SJCRH30 (cell line): ENCODE measurements around the gene SLC13A4. TPM values are rescaled to one million over a fixed set of nuclear protein-coding genes. Genes with fewer than 3 reads are reported as not detected.

Source experiments
- DNase-seq, 2 experiments: peaks; one replicate each; pipeline ENCODE4 v3.0.0-alpha.2; 2015 to 2020
- H3K27ac ChIP-seq: fragments of 250-450 bp; sonication (Bioruptor Pico); 2 replicates; pipeline ENCODE4 v1.5.1; 2020; ENCODE audit warnings: mild to moderate bottlenecking, moderate library complexity
- H3K27me3 ChIP-seq: fragments of 250-450 bp; sonication (Bioruptor Pico); 2 replicates; pipeline ENCODE4 v1.5.1; 2020; ENCODE audit warnings: mild to moderate bottlenecking, moderate library complexity
- H3K36me3 ChIP-seq: fragments of 250-450 bp; sonication (Bioruptor Pico); 2 replicates; pipeline ENCODE4 v1.5.1; 2020; ENCODE audit warnings: mild to moderate bottlenecking, moderate library complexity
- H3K4me1 ChIP-seq: fragments of 250-450 bp; sonication (Bioruptor Pico); 2 replicates; pipeline ENCODE4 v1.5.1; 2020; ENCODE audit warnings: mild to moderate bottlenecking, moderate library complexity
- H3K4me3 ChIP-seq: fragments of 250-450 bp; sonication (Bioruptor Pico); 2 replicates; pipeline ENCODE4 v1.5.1; 2020; ENCODE audit warnings: mild to moderate bottlenecking, moderate library complexity
- H3K9me3 ChIP-seq: fragments of 250-450 bp; sonication (Bioruptor Pico); replicated peaks from 2 replicates; pipeline ENCODE4 v1.5.1; 2020; ENCODE audit warnings: mild to moderate bottlenecking, moderate library complexity
- total RNA-seq: library from RNA; depleted of rRNA; stranded (reverse); fragments of >200 nt; shearing (Covaris generic); gene quantifications from 2 replicates; pipeline ENCODE4 v1.2.3, GENCODE V29; 2014

Gene SLC13A4
- total RNA-seq, 1 experiment from 2014 or later = 0.08 TPM

DNA sequence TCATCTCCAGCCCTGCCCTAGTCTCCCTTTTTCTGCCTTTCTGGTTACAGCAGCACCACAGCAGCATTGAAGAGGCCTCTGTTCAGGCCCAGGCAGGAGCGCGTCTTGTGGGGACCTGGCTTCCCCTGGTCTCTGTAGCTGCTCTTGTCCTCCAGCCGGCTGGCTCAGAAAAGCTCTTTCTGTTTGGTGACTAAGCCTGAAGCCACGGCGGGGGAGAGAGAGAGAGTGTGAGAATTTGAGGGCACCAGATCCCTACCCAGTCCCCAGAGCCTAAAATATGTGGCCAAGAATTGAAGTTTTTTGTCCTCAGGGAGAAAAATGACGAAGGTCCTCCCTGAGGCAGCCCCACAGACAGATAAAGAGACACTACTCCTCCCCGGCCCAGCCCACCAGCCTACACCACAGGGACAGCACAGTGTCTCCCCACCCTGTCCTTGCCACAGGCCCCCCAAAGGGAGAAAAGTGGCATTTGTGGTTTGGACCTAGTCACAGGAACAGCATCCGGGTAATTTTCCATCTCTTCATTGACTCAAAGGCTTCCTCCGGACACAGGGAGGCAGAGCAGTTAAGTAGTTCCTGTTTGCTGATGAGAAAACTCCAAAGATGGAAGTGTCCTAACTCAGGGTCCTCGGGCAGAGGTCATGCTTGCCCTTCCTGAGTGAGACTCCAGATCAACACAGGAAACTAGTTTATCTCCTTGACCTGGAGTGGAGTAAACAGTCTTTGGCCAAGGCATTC, 33.9 kb upstream of the SLC13A4 start:
- no peaks in the 10 kb centered on the region for H3K36me3 ChIP-seq
- DNase-seq = peak in 1 of 2 experiments; percentile 28
- H3K4me1 ChIP-seq = peaks cover 5% of the 10 kb centered on the region; the same call in 1 of the 2 replicates
- H3K9me3 ChIP-seq = peaks cover 6% of the 10 kb centered on the region
- H3K27me3 ChIP-seq = no peaks in the 10 kb centered on the region
- no peak overlapping the region for H3K4me3 ChIP-seq
- H3K27ac ChIP-seq = no peak overlapping the region

DNA sequence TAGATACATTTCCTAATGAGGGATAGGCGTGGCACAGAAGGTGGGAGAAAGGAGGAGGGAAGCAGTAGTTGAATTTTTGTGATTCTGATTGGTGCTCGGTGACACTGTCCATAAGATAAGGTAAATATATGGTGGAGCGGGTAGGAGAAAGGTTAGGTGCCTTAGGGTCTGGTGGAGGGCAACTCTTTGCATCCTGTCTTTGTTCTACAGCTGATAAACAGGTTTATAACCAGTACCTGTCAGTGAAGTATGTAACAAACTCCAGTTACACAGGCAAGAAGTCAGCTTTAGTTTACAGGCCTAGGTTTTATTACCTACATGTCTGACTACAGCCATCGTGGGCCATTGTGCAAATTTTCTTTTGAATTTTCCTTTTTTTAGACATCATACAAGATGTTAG, 31.5 kb upstream of the SLC13A4 start:
- H3K4me1 ChIP-seq = peaks cover 5% of the 10 kb centered on the region; the same call in 1 of the 2 replicates
- no peak for DNase-seq
- no peak overlapping the region for H3K4me3 ChIP-seq
- peaks cover 6% of the 10 kb centered on the region for H3K9me3 ChIP-seq
- no peaks in the 10 kb centered on the region for H3K27me3 ChIP-seq
- no peaks in the 10 kb centered on the region for H3K36me3 ChIP-seq
- H3K27ac ChIP-seq = no peak overlapping the region

DNA sequence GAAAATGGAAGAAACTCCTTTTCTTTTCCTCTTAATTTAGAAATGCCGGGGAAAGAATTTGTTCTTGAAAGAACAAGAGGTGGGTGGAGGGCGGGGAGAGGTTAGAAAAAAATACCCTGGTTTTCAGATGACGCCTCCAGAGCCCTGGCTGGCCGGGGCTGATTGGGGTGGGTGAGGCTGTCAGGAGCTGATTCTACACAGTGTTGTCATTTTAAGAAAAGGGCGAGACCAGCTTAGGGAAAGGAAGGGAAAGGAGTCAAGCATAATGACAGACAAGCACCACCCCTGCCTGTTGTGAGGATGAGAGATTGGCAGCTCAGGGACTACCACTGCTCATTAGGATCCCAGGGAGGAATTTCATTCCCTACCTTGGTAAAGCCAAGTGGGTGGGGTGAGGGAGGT, 30.5 kb upstream of the SLC13A4 start:
- Histone ChIP-seq H3K27me3 (no peaks in the 10 kb centered on the region), H3K4me1 (peaks cover 5% of the 10 kb centered on the region; the same call in 1 of the 2 replicates), H3K4me3 (peak overlapping the region; percentile 45), H3K27ac (no peak overlapping the region), H3K36me3 (no peaks in the 10 kb centered on the region), H3K9me3 (peaks cover 6% of the 10 kb centered on the region)
- DNase-seq = peak in 1 of 2 experiments; percentile 20

DNA sequence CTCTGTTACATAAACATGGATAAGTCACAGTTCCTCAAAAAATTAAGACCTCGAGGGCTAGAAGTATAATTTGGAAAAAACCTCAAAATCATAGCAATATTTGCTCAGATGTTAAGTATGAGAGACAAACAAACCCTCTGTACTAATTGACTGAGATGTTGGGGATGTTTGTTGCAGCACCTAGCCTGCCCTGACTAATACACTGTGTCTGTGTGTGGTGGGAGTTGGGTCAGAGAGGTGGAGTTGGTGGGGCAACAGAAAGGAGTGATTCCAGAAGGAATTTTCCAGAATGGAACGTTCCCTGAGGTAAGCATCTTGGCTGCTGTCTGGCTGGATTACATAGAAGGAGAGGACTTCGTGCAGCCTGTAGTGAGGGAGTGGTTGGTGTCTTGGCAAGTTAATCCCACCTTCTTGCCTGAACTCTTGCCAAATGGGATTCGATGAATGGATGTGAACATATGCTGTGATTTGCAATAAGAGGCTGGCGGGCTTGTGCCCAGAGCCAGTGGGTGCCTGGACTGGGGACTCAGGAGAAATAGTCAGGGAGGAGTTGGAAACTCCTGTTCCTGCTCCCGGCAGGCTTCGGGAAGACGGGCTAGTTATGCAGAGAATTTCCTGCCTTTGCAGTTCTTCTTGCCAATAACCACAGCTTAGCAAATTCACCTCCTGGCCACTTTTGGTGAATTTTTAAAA, 29.9 kb upstream of the SLC13A4 start:
- Histone ChIP-seq H3K9me3 (peaks cover 6% of the 10 kb centered on the region), H3K27ac (no peak overlapping the region), H3K4me3 (peak overlapping the region; percentile 45), H3K27me3 (no peaks in the 10 kb centered on the region), H3K4me1 (peaks cover 5% of the 10 kb centered on the region; the same call in 1 of the 2 replicates), H3K36me3 (no peaks in the 10 kb centered on the region)
- peak; percentile 31 to 42 for DNase-seq

DNA sequence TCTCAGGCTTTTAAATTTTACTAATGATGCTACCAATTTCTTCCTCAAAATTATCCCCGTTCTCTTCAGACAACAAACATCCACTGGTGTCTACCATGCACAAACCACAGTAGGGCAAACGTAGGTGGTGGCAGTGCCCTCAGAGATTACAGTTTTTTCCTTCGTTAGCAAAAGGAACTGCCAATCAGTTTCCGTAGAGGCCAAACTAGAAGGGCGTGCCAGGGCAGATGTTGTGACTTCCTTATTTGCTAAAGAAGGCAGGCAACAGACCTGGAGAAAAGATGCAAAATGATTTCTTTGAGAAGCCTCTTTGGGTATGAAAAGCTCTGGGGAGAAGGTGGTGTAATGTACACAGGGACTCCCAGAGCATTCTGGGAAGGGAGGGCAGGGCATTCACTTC, 28.2 kb upstream of the SLC13A4 start:
- Histone ChIP-seq H3K9me3 (peaks cover 6% of the 10 kb centered on the region), H3K4me1 (peaks cover 5% of the 10 kb centered on the region; the same call in 1 of the 2 replicates), H3K27me3 (no peaks in the 10 kb centered on the region; the same call in 1 of the 2 replicates), H3K27ac (no peak overlapping the region), H3K36me3 (no peaks in the 10 kb centered on the region), H3K4me3 (no peak overlapping the region)
- DNase-seq = no peak

DNA sequence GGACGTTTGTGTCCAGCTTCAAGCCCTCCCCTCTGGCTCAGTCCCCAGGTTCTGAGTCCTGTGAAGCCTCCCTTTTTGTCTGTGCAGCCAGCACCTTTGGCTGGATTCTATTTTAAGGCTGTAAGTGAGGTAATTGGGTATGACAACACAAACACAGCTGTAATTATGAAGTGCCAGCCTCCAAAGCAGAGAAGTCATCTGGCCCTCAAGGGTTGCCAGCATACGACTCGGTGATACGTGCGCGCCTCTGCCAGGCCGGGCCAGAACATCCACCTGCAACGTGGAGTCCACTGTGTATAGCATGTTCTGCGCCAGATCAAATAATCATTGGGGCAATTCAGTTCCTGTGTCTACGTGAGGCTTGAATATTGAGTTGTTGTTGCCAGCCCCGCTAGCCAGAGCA, 27.4 kb upstream of the SLC13A4 start:
- DNase-seq = no peak
- H3K27me3 ChIP-seq = no peaks in the 10 kb centered on the region; the same call in 1 of the 2 replicates
- peaks cover 5% of the 10 kb centered on the region; the same call in 1 of the 2 replicates for H3K4me1 ChIP-seq

DNA sequence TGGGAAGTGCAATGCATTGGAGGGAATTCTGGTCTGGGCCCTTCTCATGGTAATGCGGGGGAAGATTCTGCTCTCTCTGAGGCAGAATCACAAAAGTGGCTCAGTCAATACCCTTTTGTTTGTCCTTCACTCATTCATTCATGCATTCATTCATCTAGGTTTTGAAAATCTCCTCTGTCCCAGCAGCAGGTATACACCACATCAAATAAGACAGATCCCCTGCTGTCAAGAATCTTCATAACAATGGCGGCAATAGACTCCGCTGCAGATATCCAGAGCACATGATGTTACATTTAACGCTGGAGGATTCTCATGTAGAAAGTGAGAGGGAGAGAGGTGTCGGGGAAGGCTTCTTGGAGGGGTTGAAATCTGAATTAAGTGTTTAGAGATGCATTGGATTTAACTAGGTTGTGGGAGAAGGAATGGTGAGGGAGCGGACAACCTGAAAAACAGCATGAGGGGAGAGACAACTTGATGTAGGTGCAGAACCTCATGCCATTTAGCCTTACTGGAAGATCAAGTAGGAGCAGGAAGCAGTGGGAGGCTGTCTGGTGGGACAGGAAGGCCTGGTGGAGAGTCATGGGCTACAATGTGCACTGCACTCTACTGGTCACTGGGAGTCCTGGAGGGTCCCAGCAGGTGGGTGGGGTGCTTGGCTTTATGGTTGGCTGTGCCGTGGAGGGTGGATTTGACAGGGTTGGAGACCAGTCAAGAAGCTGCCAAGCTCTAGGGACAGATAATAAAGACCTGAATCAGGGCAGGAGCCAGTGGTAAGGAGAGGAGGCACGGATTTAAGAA, 25.8 kb upstream of the SLC13A4 start:
- Histone ChIP-seq H3K4me1 (peaks cover 5% of the 10 kb centered on the region; the same call in 1 of the 2 replicates), H3K27ac (no peak overlapping the region), H3K36me3 (no peaks in the 10 kb centered on the region), H3K27me3 (peaks cover 4% of the 10 kb centered on the region; the same call in 1 of the 2 replicates), H3K9me3 (peaks cover 6% of the 10 kb centered on the region), H3K4me3 (no peak overlapping the region)
- no peak for DNase-seq

More for the DNA sequence above, 27.4 kb upstream of the SLC13A4 start:
- H3K36me3 ChIP-seq = no peaks in the 10 kb centered on the region
- H3K27ac ChIP-seq = no peak overlapping the region
- H3K4me3 ChIP-seq = no peak overlapping the region
- peaks cover 6% of the 10 kb centered on the region for H3K9me3 ChIP-seq

DNA sequence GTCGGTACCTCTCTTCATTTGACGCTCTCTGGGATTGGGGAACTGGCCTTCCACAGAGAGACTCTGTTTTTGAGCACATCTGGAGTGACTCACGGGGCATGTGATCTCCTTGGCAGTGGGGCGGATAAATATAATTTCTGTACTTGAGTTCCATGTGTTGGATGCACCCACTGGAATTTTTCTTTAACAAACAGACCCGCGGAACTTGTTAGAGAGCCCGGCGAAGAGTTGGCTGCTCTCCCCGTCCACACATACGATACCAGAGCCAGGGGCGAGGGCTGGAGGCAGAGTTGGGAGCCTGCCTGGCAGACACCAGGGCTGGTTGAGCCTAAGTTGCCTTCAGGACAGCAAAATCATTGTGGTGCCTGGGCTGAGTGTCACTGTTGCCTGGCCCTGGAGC, 20.8 kb upstream of the SLC13A4 start, which contains the start of gene FAM180A:
TSS of gene FAM180A (minus strand) at position 44 of the 400 bp plus-strand sequence. CDS start 233 bp downstream, outside the sequence.
- H3K9me3 ChIP-seq = no peaks in the 10 kb centered on the region
- no peak within 1 kb of the TSS for H3K27ac ChIP-seq
- H3K36me3 ChIP-seq = no peaks in the 10 kb centered on the region
- H3K4me3 ChIP-seq = no peak within 1 kb of the TSS
- H3K27me3 ChIP-seq = peaks cover 4% of the 10 kb centered on the region; the same call in 1 of the 2 replicates
- no peaks in the 10 kb centered on the region for H3K4me1 ChIP-seq
- DNase-seq = no peak

DNA sequence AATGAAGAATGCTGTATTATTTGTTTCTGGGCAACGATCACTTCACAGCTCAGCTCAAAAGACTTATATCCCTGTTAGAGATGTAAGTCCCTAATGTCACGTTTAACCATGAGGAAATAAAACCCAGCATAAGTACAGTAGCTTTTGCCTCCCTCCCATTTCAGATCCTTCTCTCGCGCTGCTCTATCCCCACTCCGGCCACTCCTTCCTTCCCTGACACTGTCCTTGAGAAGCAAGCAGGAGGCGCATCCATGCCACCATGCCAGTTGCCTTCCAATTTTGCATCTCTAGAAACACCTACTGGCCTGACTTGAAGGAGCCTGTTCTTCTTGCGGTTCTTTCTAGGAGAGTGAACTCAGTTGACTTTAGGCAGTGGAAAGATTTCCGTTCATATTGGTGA, 19.4 kb upstream of the SLC13A4 start:
- H3K4me3 ChIP-seq = no peak overlapping the region
- no peak for DNase-seq

DNA sequence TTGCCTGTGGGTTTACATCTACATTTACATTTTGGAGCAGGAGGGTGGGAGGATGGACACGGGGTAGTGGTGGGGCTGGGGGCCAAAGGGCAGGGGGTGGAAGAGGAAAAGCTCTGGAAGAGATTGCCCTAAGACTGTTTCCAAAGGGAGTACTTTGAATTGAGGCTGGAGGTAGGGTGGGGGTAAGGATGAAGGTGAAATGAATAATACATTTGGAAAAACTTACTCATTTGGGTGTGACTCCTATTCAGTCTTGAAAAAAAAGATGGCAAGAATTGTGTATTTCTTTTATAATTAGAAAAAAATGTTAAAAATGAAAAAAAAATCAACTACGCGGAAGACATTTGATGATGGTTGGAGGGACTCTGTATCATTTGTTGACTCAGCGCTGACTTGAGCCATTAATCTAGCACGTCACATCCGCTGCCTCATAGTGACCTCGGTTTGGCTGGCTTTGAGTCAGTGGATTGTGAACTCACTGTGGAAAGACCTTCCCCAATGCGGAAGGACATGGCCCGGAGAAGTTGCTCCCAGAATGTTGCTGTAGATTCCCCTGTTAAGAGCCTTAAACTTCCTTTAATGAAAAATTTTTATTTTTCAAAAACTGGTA, 17.8 kb upstream of the SLC13A4 start:
- Histone ChIP-seq H3K27ac (no peak overlapping the region), H3K27me3 (peaks cover 4% of the 10 kb centered on the region; the same call in 1 of the 2 replicates), H3K9me3 (no peaks in the 10 kb centered on the region), H3K4me1 (no peaks in the 10 kb centered on the region), H3K4me3 (no peak overlapping the region), H3K36me3 (no peaks in the 10 kb centered on the region)
- no peak for DNase-seq

More for the DNA sequence above, 19.4 kb upstream of the SLC13A4 start:
- Histone ChIP-seq H3K27ac (no peak overlapping the region), H3K27me3 (peaks cover 4% of the 10 kb centered on the region; the same call in 1 of the 2 replicates), H3K9me3 (no peaks in the 10 kb centered on the region), H3K36me3 (no peaks in the 10 kb centered on the region), H3K4me1 (no peaks in the 10 kb centered on the region)

DNA sequence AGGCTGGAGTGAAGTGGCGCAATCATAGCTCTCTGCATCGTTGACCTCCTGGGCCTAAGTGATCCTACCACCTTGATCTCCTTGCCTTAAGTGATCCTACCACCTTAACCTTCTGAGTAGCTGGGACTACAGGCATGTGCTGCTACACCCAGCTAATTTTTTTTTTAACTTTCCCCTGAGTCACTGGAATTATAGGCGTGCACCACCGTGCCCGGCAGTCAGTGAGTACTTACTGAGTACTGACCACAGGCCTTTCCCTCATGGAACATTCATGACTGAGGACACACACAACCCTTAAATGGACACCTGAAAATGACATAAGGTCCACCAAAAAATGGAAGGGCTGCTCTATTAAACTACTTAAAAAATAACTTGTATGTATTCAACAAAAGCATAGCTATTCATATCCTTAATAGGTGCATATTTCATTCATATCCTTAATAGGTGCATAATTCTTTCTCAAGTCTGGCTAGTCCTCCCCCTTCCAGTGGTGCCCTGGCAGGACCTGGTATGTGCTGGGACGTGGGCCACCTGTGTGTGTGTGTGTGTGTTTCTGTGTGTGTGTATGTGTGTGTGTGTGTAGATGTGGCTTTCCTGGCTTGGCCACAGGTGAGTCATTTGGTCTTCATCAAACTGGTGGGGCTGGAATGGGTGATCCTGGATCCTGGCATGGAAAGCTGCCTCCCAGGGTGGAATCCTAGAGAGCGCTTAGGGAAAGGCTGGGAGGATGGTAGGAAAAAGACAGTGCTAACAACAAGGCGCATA, 17.1 kb upstream of the SLC13A4 start:
- H3K27ac ChIP-seq = no peak overlapping the region

DNA sequence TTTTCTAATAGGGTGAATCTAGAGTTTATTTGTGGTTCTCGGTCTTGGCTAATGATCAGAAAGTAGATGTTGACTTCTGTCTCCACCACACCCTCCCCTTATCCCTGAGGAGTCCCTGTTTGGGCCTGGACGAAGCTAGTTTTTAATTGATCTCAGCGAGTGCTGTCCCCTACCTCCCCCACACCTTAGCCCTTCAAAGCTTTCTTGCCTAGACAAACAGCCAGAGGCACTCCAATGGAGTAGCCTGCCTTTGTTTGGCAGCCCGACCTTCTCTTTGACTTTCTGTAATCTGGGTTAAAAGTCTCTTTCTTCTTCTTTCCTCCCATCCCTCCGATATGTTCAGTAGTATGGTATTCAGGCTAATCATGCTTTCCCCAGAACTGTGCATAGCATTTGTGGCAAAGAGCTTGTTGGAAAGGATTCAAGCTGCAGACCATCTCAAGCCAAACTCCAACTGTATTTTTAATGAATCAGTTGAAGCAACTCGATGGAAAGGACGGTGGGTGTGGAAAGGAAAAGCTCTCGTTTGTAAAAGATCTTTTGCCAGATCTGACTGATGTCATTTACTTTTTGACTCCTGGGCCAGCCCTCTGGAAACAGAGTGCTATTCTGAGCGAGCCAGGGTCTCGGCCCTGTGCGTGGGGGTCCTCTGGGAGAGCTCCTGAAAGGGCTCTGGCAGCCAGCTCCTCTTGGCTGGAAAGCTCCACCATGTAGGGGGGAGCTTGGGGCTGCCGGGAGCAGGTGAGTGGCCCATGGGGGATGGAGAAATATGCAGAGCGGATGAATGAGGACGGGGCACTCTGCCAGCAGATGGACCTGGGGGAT, 16.1 kb upstream of the SLC13A4 start:
- Histone ChIP-seq H3K4me1 (no peaks in the 10 kb centered on the region), H3K27me3 (no peaks in the 10 kb centered on the region), H3K4me3 (no peak overlapping the region), H3K36me3 (no peaks in the 10 kb centered on the region), H3K9me3 (no peaks in the 10 kb centered on the region), H3K27ac (no peak overlapping the region)
- no peak for DNase-seq

More for the DNA sequence above, 17.1 kb upstream of the SLC13A4 start:
- 0 out of 2 replicates have a peak, but pooled peaks cover 2% of the 10 kb centered on the region for H3K27me3 ChIP-seq
- no peaks in the 10 kb centered on the region for H3K9me3 ChIP-seq
- no peak for DNase-seq
- no peak overlapping the region for H3K4me3 ChIP-seq
- H3K4me1 ChIP-seq = no peaks in the 10 kb centered on the region
- no peaks in the 10 kb centered on the region for H3K36me3 ChIP-seq

DNA sequence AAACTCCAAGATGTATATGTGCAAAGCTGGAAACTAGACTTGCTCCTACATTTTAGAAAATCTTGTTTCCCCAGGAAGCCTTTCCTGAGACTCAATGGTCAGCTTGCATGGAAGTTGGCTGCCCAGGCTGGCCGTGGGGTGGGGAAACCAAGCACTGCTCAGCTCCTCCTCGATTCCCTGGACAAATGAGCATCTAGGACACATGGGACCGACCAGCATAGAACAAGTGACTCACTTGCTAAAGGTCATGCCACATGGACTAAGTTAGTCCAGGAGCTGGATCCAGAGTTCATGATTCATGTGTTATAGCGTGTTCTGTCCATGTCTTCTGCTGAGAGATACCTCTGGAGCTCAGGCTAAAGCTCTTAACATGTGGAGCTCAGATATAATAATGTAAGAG, 14.4 kb upstream of the SLC13A4 start:
- H3K27ac ChIP-seq = no peak overlapping the region
- no peaks in the 10 kb centered on the region for H3K4me1 ChIP-seq
- no peak for DNase-seq
- no peaks in the 10 kb centered on the region; the same call in 1 of the 2 replicates for H3K27me3 ChIP-seq
- H3K9me3 ChIP-seq = no peaks in the 10 kb centered on the region
- H3K36me3 ChIP-seq = no peaks in the 10 kb centered on the region
- no peak overlapping the region for H3K4me3 ChIP-seq
